ENCODE measurements around the gene LYZL6.

GRCh38 chr17:35932586-35932985, 10.9 kb downstream of the LYZL6 start:
- no peak for TF ChIP-seq CTCF (IDR thresholded peaks at IDR 0.05)
- TF ChIP-seq POLR2A (IDR thresholded peaks at IDR 0.05), result no peak

Data from testis (tissue), 2 donors.